Body of pancreas (tissue), 4 donors: ENCODE data around the gene GSS.

Source experiments
- CTCF ChIP-seq, 7 experiments: fragments of 450-650 bp in 4 of 7; fragments of 200-600 bp in 3 of 7; sonication (generic) in 3 of 7; IDR thresholded peaks; one replicate each; pipeline ENCODE4 v1.5.1; 2016 to 2019; ENCODE audit warnings: antibody characterized with exemption in 7 of 7
- POLR2A ChIP-seq, 3 donors: fragments of 450-650 bp; IDR thresholded peaks; one replicate each; pipeline ENCODE4 v1.6.1; 2016; ENCODE audit warnings: antibody characterized with exemption in 3 of 3, mild to moderate bottlenecking in 2 of 3

- TF ChIP-seq POLR2A (IDR thresholded peaks at IDR 0.05) = no peak
- no peak for TF ChIP-seq CTCF (IDR thresholded peaks at IDR 0.05)
These were observed 38.7 kb downstream of the GSS start for GRCh38 chr20:34916774-34917354.
